GM12875 (cell line): ENCODE results near the gene OSBPL5.

ENCODE experiments used
- H3K4me3 ChIP-seq: one replicate; pipeline ENCODE4 v1.5.1; 2011; ENCODE audit warnings: low read depth, low read length, control low read depth
- TF ChIP-seq, protein P1 (sequence below): IDR thresholded peaks from 2 replicates; pipeline ENCODE4 v1.5.1; 2011; ENCODE audit warnings: low read depth, mild to moderate bottlenecking, control low read depth, inconsistent platforms, low read length, moderate library complexity, borderline replicate concordance; ENCODE audit not compliant: insufficient read depth

OSBPL5 gene

DNA sequence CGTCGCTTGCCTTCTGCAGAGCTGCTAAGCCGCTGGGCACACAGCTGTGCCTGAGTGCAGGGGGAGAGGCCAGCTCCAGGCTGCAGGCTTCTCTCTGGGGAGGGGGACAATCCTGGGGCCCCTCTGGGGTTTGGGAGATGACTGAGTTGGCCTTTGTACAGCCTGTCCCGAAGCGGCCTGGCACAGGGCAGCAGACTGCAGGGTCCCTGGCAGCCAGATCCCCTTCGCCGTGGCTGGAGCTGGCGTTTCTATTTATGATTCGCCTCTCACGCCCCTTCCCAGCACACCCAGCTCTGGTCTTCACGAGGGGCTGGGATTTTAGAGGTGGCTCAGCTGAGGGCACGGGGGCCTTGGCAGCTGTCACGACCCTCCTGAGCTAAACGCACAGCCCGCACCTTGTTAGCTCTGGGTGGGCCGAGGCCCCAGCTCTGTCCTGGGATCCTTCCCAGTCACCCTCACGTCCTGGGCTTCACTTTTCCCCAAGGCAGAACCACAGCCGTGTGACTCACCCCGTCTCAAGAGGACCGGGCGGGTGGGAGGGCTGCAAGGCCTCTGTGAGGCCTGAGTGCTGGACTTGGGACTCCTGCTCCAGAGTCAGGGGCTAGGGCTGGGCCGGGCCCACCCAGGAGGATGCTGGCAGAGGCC is 18.4 kb downstream of the OSBPL5 start:
- H3K4me3 ChIP-seq: no peak overlapping the region
- TF ChIP-seq, protein P1, sequence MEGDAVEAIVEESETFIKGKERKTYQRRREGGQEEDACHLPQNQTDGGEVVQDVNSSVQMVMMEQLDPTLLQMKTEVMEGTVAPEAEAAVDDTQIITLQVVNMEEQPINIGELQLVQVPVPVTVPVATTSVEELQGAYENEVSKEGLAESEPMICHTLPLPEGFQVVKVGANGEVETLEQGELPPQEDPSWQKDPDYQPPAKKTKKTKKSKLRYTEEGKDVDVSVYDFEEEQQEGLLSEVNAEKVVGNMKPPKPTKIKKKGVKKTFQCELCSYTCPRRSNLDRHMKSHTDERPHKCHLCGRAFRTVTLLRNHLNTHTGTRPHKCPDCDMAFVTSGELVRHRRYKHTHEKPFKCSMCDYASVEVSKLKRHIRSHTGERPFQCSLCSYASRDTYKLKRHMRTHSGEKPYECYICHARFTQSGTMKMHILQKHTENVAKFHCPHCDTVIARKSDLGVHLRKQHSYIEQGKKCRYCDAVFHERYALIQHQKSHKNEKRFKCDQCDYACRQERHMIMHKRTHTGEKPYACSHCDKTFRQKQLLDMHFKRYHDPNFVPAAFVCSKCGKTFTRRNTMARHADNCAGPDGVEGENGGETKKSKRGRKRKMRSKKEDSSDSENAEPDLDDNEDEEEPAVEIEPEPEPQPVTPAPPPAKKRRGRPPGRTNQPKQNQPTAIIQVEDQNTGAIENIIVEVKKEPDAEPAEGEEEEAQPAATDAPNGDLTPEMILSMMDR: no peak

DNA sequence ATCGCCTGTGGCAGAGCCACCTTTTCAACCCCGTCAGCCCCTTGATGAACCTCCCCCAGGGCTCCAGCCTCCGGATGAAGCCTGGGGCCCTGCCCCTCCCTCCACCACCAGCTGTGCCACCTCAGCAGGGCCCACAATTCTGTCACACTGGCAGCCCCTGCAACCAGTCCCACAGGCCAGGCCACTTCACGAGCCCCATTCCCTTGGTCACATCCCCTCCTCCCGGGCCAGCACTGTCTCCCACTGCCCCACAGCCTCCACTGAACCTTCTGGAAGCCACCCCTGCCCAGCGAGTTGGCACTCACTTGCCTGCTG is 19.9 kb downstream of the OSBPL5 start:
- no peak overlapping the region for H3K4me3 ChIP-seq
- TF ChIP-seq, protein P1: no peak

DNA sequence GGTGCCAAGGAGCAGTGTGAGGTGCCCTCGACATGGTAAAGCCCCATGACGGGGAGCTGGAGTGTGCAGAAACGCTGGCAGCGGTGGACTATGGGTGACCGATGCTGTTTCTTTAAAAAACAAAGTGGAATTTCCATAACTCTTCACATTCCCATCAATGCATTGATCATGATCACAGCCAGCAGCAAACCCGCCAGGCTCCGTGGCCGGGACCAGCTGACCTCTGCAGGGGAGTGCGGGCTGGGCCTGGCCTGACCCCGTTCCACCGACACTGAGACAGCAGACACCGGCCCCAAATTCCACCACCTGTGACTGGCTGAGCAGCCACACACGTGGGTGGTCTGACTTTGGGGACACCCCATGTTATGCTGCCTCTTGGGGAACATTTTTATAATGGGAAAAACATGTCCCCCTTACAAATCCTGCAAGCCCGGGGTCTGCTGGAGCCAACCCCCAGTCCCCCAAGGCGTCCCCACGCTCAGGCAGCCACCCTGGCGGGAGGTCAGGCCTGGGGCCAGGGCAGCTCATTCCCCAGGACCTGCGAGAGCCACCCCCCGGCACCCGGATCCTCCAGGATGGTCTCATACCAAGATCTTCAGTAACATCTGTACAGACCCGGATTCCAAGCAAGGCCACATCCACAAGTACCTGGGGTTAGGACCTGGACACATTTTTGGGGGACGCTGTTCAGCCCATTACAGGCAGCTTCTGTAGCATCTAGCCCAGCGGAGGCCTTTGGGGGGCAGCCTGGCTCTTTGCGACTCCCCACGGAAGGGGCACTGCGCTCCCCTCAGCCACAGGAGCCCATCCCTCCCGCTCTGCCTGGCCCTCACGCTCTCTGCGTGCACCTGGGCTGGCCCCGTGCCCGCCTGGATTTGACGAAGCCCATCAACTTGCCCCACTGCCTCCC is 20.6 kb downstream of the OSBPL5 start:
- TF ChIP-seq, protein P1: no peak
- H3K4me3 ChIP-seq: no peak overlapping the region

DNA sequence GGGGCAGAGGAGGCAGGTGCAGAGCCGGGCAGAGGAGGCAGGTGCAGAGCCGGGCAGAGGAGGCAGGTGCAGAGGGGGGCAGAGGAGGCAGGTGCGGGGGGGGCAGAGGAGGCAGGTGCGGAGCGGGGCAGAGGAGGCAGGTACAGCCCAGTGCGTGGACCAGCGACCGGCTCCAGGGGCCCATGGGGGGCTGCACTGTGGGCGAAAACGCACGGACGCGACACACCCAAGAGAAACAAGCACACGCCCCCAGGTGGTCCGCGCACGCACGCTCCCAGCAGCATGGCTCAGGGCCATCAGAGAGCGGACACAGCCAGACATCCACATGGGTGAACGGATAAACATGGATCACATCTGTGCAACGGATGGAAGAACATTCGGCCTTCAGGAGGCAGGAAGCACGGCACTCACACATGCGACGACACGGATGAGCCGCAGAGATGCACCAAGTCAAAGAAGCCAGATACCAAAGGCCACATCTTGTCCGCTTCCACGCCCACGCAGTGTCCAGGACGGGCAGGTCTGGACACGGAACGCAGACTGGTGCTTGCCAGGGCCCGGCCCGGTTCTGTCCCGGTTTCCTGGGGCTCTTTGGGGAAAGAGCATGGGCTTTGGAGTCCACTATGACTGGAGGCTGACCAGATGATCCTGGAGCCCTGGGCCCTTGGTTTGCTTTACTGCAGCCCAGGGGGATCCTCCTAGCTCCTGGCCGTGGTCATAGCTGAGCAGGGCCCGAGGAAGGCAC is 21.8 kb downstream of the OSBPL5 start:
- H3K4me3 ChIP-seq: no peak overlapping the region
- TF ChIP-seq, protein P1: no peak

DNA sequence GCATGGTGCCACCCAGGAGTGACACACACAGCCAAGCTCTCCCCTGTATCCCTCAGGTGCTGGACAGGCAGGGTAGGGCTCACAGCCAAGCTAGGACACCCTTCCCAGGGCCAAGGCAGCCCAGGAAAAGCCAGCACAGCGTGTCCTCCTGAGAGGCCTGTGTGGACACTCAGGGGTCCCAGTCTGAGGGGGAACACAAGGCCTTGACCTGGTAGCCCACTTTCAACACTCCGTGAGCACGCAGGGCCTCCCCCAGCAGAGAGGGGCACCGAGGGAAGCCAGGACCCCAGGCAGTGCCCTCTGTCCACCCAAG is 24.9 kb downstream of the OSBPL5 start:
- TF ChIP-seq, protein P1: no peak
- no peak overlapping the region for H3K4me3 ChIP-seq

DNA sequence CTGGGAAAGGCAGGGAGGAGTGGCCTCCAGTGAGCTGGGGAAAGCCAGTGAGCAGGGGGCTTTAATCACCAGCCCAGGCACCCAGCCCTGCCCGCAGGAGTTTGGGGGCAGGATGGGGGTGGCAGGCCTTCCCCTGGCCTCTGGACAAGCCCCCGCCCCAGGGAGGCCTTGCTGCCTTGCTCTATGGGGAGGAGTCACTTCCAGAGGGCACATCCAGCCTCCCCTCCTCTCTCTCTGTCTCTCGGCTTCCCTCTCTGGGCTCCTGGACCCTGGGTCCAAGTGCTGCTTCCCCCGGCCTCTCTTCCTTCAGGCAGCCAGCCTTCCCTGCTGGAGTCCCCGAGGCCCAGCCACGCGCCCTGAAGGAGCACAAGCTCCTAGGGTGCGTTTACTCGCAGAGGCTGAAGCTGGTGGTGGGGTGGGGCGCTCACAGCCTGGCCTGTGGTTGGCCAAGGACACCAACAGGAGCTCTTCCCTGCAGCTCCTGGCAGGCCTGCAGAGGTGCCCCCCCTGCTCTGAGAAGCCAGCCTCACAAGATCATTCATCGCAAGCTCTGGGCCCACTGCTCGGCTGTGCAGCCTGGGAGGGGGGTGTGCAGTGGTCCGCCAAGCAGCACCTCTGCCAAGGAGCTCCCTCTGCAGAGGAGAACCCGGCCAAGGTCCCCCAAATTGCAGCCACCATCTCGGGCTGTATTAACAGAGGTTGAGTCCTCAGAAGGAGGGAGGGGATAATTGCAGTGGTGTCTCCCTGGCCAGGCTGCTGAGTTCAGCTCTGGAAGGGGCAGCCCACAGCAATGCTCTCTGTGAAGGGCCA is 25.4 kb downstream of the OSBPL5 start:
- TF ChIP-seq, protein P1: no peak
- H3K4me3 ChIP-seq: no peak overlapping the region
